Gastroesophageal sphincter (tissue), 4 donors: ENCODE data around the gene ATP2B2. TPM values are rescaled to one million over a fixed set of nuclear protein-coding genes. Genes with fewer than 3 reads are reported as not detected.

Experiments
- ATAC-seq: fragments of 150-250 bp; one replicate; pipeline ENCODE4 v1.9.1; 2016; ENCODE audit warnings: mild to moderate bottlenecking, moderate library complexity
- H3K27ac ChIP-seq, 4 donors: fragments of 200-600 bp; sonication (generic) in 3 of 4; 1 replicate in 3 of 4; 2 replicates in 1 of 4; pipeline ENCODE4 v1.5.1; 2016 to 2019
- H3K27me3 ChIP-seq: fragments of 200-600 bp; sonication (generic); one replicate; pipeline ENCODE4 v1.5.1; 2019
- H3K36me3 ChIP-seq, 2 donors: fragments of 200-600 bp; sonication (generic); one replicate each; pipeline ENCODE4 v1.5.1; 2019; ENCODE audit warnings: control low read depth in 1 of 2
- H3K4me1 ChIP-seq, 3 donors: fragments of 200-600 bp; sonication (generic); 1 replicate in 2 of 3; 2 replicates in 1 of 3; pipeline ENCODE4 v1.5.1; 2016 to 2019; ENCODE audit warnings: control low read depth in 2 of 3
- H3K4me3 ChIP-seq, 2 donors: fragments of 200-600 bp; sonication (generic); one replicate each; pipeline ENCODE4 v1.5.1; 2019; ENCODE audit warnings: mild to moderate bottlenecking in 1 of 2, moderate library complexity in 1 of 2
- H3K9me3 ChIP-seq, 3 donors: fragments of 200-600 bp; sonication (generic); one replicate each; pipeline ENCODE4 v1.5.1; 2017 to 2019; ENCODE audit warnings: control low read depth in 2 of 3
- EP300 ChIP-seq: sonication (generic); formaldehyde crosslinking; IDR thresholded peaks from one replicate; pipeline ENCODE4 v1.6.1; 2017; ENCODE audit warnings: antibody characterized with exemption, mild to moderate bottlenecking
- POLR2A ChIP-seq, 2 donors: fragments of 450-650 bp; IDR thresholded peaks; one replicate each; pipeline ENCODE4 v1.6.1; 2017; ENCODE audit warnings: antibody characterized with exemption in 2 of 2, mild to moderate bottlenecking in 2 of 2, moderate library complexity in 1 of 2
- POLR2AphosphoS5 ChIP-seq: sonication (generic); formaldehyde crosslinking; IDR thresholded peaks from one replicate; pipeline ENCODE4 v1.6.1; 2017; ENCODE audit warnings: antibody characterized with exemption
- whole genome bisulfite sequencing, 2 donors: methylation state at CpG; one replicate each; pipeline ENCODE4 v1.1.5; 2018; ENCODE audit warnings: low coverage in 1 of 2; 5-methylcytosine and 5-hydroxymethylcytosine counted together
- total RNA-seq, 4 donors: library from RNA; depleted of rRNA; stranded (reverse); fragments of >200 nt; gene quantifications; one replicate each; pipeline ENCODE4 v1.1.0, GENCODE V29; 2016
- TF ChIP-seq, protein P1 (sequence below), 4 experiments: fragments of 200-600 bp in 2 of 4; fragments of 450-650 bp in 2 of 4; sonication (generic) in 1 of 4; IDR thresholded peaks; one replicate each; pipeline ENCODE4 v1.5.1; 2017 to 2019; ENCODE audit warnings: antibody characterized with exemption in 4 of 4, mild to moderate bottlenecking in 2 of 4, moderate library complexity in 2 of 4

ATP2B2 gene
- total RNA-seq, 4 donors from 2014 or later, result 0.13 to 0.30 (median 0.27) TPM; not detected in 1

DNA sequence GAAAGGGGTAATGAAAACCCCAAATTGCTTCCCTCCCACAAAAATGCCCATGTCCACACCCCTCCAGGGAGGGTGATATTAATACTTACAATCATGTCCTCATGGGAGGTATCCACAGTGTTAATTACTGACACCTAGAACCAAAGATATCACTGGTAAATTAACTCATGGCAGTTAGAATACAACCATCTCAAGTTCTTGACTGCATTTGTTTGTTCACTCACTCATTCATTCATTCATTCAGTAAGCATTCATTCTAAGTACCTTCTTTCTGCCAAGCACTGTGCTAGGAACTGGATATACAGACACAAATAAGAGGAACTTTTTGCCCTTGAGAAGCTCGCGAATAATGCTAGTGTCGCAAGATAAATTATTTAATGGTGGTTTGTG lies 187.4 kb downstream of the ATP2B2 start:
- TF ChIP-seq POLR2A (IDR thresholded peaks at IDR 0.05) (no peak), EP300 (no peak), POLR2AphosphoS5 (no peak)
- TF ChIP-seq, protein P1, sequence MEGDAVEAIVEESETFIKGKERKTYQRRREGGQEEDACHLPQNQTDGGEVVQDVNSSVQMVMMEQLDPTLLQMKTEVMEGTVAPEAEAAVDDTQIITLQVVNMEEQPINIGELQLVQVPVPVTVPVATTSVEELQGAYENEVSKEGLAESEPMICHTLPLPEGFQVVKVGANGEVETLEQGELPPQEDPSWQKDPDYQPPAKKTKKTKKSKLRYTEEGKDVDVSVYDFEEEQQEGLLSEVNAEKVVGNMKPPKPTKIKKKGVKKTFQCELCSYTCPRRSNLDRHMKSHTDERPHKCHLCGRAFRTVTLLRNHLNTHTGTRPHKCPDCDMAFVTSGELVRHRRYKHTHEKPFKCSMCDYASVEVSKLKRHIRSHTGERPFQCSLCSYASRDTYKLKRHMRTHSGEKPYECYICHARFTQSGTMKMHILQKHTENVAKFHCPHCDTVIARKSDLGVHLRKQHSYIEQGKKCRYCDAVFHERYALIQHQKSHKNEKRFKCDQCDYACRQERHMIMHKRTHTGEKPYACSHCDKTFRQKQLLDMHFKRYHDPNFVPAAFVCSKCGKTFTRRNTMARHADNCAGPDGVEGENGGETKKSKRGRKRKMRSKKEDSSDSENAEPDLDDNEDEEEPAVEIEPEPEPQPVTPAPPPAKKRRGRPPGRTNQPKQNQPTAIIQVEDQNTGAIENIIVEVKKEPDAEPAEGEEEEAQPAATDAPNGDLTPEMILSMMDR (IDR thresholded peaks at IDR 0.05), result no peak
- H3K27ac ChIP-seq, result no peak overlapping the region
- no peaks in the 10 kb centered on the region for H3K9me3 ChIP-seq
- peaks cover 0 to 58% of the 10 kb centered on the region in 2 donors for H3K36me3 ChIP-seq
- no peaks in the 10 kb centered on the region for H3K27me3 ChIP-seq
- no peak overlapping the region for H3K4me3 ChIP-seq
- no peak for ATAC-seq
- peaks cover 0 to 36% (median 17%) of the 10 kb centered on the region in 3 donors for H3K4me1 ChIP-seq
- 83 to 92% methylated on average over 2 to 3 of the region's 3 CpGs for WGBS, 2 donors

DNA sequence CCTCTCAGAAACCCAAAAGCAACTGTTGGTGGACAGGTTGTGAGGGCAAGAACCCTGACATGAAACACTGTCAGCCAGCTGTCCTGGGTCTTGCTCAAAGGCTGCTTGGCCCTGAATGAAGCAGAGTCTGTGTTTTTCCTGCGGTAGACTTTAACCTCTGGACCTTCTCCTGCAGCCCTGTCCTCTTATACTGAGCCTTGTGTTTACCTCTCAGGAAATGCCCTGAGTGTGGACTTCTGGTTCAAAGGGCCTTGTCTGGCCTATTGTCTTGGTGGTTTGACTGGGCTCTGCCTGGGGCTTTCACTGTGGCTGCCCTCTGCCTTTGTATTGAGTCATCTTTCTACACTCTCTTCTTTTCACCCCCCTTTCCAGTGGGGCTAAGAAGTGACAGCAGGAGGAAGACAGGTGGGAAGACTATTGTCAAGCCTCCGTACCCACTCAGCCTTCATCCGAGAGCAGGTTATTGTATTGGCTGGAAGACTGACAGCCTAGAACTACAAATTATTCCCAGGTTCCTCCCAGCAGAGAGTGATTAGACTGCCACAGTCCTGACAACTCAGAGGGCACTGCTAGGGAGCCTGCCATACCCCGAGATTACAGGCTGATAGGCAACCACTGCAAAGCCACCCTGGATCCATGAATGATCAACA lies 187.9 kb downstream of the ATP2B2 start:
- H3K27me3 ChIP-seq, result no peaks in the 10 kb centered on the region
- no peak overlapping the region for H3K27ac ChIP-seq
- no peak overlapping the region for H3K4me3 ChIP-seq
- peaks cover 0 to 36% (median 17%) of the 10 kb centered on the region in 3 donors for H3K4me1 ChIP-seq
- H3K9me3 ChIP-seq, result no peaks in the 10 kb centered on the region
- peaks cover 0 to 64% of the 10 kb centered on the region in 2 donors for H3K36me3 ChIP-seq
- 100% methylated on average over 4 of the region's 4 CpGs; no CpG with 5 or more reads in 1 of the 2 donors for WGBS, 2 donors
- TF ChIP-seq POLR2AphosphoS5, result no peak
- TF ChIP-seq, protein P1 (IDR thresholded peaks at IDR 0.05), result no peak
- no peak for TF ChIP-seq POLR2A (IDR thresholded peaks at IDR 0.05)
- TF ChIP-seq EP300, result no peak
- no peak for ATAC-seq

DNA sequence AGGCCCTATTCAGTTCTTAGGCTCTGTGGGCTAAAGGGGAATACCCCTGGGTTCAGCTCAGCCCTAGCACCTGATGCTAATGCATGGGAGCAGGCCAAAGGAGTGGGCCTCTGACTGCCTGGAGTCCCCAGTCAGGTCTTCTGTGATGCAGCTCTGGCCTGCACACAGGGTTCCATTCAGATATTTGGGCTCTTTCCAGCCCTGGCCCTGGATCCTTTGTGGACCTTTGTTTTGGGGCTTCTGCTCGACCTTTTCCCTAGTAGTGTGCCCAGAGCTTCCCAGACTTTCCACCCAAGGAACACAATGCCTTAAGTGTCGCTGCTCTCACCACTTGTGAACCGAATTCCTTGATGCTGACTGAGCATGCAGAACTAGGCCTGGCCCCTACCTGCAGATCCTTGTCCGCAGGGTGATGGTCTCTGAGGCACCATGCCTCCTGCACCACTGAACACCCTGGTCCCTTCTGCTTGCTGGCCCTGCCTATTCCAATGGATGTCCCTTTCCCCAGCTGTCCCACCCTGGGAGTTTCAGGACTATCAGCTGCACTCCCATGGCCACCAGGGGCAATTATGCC lies 189.5 kb downstream of the ATP2B2 start:
- Histone ChIP-seq H3K4me3 (no peak overlapping the region), H3K36me3 (peaks cover 0 to 79% of the 10 kb centered on the region in 2 donors), H3K9me3 (no peaks in the 10 kb centered on the region), H3K4me1 (peaks cover 0 to 31% (median 17%) of the 10 kb centered on the region in 3 donors), H3K27ac (no peak overlapping the region), H3K27me3 (no peaks in the 10 kb centered on the region)
- WGBS, 2 donors, result 61 to 75% methylated on average over 2 to 3 of the region's 4 CpGs
- no peak for ATAC-seq
- TF ChIP-seq POLR2A (IDR thresholded peaks at IDR 0.05), result no peak
- no peak for TF ChIP-seq EP300
- no peak for TF ChIP-seq POLR2AphosphoS5
- TF ChIP-seq, protein P1 (IDR thresholded peaks at IDR 0.05), result no peak

DNA sequence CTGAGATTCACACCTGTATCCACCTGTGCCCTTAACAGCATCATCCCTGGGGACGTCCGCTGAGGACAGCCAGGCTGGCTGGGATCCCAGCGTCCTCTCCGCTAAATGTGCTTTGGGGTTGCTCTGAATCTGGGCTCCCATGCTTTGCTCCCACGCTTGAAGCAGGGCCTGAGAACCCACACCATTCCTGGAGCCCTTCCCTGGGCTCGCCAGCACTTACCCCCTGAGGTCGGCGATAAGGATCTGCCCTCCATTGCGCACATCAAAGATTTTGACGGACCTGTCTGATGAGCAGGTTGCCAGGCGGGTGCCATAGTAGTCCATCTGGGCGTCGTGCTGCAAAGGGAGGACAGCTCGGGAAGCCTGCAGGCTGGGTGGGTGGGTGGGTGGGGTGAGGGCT lies 190.3 kb downstream of the ATP2B2 start:
- Histone ChIP-seq H3K27me3 (no peaks in the 10 kb centered on the region), H3K27ac (no peak overlapping the region), H3K4me1 (peaks cover 0 to 26% (median 15%) of the 10 kb centered on the region in 3 donors), H3K9me3 (no peaks in the 10 kb centered on the region), H3K4me3 (no peak overlapping the region), H3K36me3 (peaks cover 0 to 87% of the 10 kb centered on the region in 2 donors)
- no peak for ATAC-seq
- 89 to 97% methylated on average over 5 to 7 of the region's 14 CpGs for WGBS, 2 donors
- TF ChIP-seq, protein P1 (IDR thresholded peaks at IDR 0.05), result no peak
- no peak for TF ChIP-seq POLR2A (IDR thresholded peaks at IDR 0.05)

DNA sequence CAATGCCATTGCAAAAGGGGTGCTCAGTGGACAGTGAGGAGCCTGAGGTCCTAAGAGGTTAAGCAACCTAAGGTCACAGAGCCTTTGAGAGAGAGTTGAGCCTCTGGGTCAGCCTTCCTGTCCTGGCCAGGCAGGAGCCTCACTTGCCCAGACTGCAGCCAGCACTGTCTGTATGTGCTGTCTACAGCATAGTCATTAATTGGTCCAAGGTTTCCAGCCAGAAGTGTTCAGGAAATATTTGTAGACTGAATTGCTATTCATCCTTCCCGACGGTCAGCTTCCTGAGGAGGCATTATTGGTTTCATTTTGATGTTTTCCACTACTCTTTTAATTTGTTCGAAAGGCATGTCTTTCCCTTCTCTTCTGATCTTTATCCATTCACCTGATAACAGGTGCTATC lies 192.5 kb downstream of the ATP2B2 start:
- H3K4me3 ChIP-seq, result no peak overlapping the region
- H3K27me3 ChIP-seq, result no peaks in the 10 kb centered on the region
- peaks cover 0 to 3% (median 0%) of the 10 kb centered on the region in 3 donors for H3K4me1 ChIP-seq
- 66 to 89% methylated on average over 2 to 3 of the region's 3 CpGs for WGBS, 2 donors
- H3K36me3 ChIP-seq, result peaks cover 0 to 94% of the 10 kb centered on the region in 2 donors
- H3K27ac ChIP-seq, result no peak overlapping the region
- TF ChIP-seq POLR2AphosphoS5 (no peak), EP300 (no peak), POLR2A (IDR thresholded peaks at IDR 0.05) (no peak)
- TF ChIP-seq, protein P1 (IDR thresholded peaks at IDR 0.05), result no peak
- ATAC-seq, result no peak
- H3K9me3 ChIP-seq, result no peaks in the 10 kb centered on the region
